Measurements from ENCODE around the gene BTBD9. TPM values are rescaled to one million over a fixed set of nuclear protein-coding genes. Genes with fewer than 3 reads are reported as not detected.

BTBD9 gene
- total RNA-seq: 18.1 and 19.6 TPM in 2 replicates
- long read RNA-seq, partial matches to known transcripts: 0 of 2 reads
- long read RNA-seq, other reads (novel, unspliced or antisense): 2 of 2 reads

- no peaks in the 10 kb centered on the region for H3K9me3 Mint-ChIP-seq (ENCODE audit: unreplicated experiment)
- no peak for TF ChIP-seq CTCF (IDR thresholded peaks at IDR 0.05)
- peak; percentile 93 for DNase-seq (ENCODE audit: extremely low spot score, unreplicated experiment)
- H3K27ac Mint-ChIP-seq (ENCODE audit: unreplicated experiment): peak within 1 kb of the TSS; percentile 94
- peaks cover 20% of the 10 kb centered on the region for H3K4me1 Mint-ChIP-seq (ENCODE audit: unreplicated experiment)
- peak within 1 kb of the TSS; percentile 89 for H3K4me3 Mint-ChIP-seq (ENCODE audit: unreplicated experiment)
- H3K27me3 Mint-ChIP-seq (ENCODE audit: unreplicated experiment): no peaks in the 10 kb centered on the region
- H3K36me3 Mint-ChIP-seq (ENCODE audit: unreplicated experiment): no peaks in the 10 kb centered on the region
Measured at GRCh38 chr6:38639498-38640215, at the start of gene BTBD9. BTBD9 (minus strand) TSS chr6:38639929.

GRCh38 chr6:38688579-38689087 lies 48.9 kb upstream of the BTBD9 start:
- no peaks in the 10 kb centered on the region for H3K9me3 Mint-ChIP-seq (ENCODE audit: unreplicated experiment)
- H3K27me3 Mint-ChIP-seq (ENCODE audit: unreplicated experiment): no peaks in the 10 kb centered on the region
- peaks cover 17% of the 10 kb centered on the region for H3K36me3 Mint-ChIP-seq (ENCODE audit: unreplicated experiment)
- H3K4me3 Mint-ChIP-seq (ENCODE audit: unreplicated experiment): no peak overlapping the region
- no peak for DNase-seq (ENCODE audit: extremely low spot score, unreplicated experiment)
- peaks cover 28% of the 10 kb centered on the region for H3K4me1 Mint-ChIP-seq (ENCODE audit: unreplicated experiment)
- no peak for TF ChIP-seq CTCF (IDR thresholded peaks at IDR 0.05)
- no peak overlapping the region for H3K27ac Mint-ChIP-seq (ENCODE audit: unreplicated experiment)

- Mint-ChIP-seq H3K36me3 (ENCODE audit: unreplicated experiment) (peaks cover 22% of the 10 kb centered on the region), H3K4me3 (ENCODE audit: unreplicated experiment) (no peak overlapping the region), H3K27me3 (ENCODE audit: unreplicated experiment) (no peaks in the 10 kb centered on the region), H3K4me1 (ENCODE audit: unreplicated experiment) (peaks cover 28% of the 10 kb centered on the region), H3K27ac (ENCODE audit: unreplicated experiment) (peak overlapping the region; percentile 21), H3K9me3 (ENCODE audit: unreplicated experiment) (no peaks in the 10 kb centered on the region)
- no peak for DNase-seq (ENCODE audit: extremely low spot score, unreplicated experiment)
- no peak for TF ChIP-seq CTCF (IDR thresholded peaks at IDR 0.05)
Measured at GRCh38 chr6:38687549-38687948, 47.8 kb upstream of the BTBD9 start.

- no peak for TF ChIP-seq CTCF (IDR thresholded peaks at IDR 0.05)
- Mint-ChIP-seq H3K4me1 (ENCODE audit: unreplicated experiment) (peaks cover 28% of the 10 kb centered on the region), H3K9me3 (ENCODE audit: unreplicated experiment) (no peaks in the 10 kb centered on the region), H3K4me3 (ENCODE audit: unreplicated experiment) (no peak overlapping the region), H3K27me3 (ENCODE audit: unreplicated experiment) (no peaks in the 10 kb centered on the region), H3K36me3 (ENCODE audit: unreplicated experiment) (peaks cover 24% of the 10 kb centered on the region), H3K27ac (ENCODE audit: unreplicated experiment) (peak overlapping the region; percentile 21)
- no peak for DNase-seq (ENCODE audit: extremely low spot score, unreplicated experiment)
Measured at GRCh38 chr6:38687043-38687353, 47.3 kb upstream of the BTBD9 start.

GRCh38 chr6:38686270-38687042 lies 46.7 kb upstream of the BTBD9 start:
- H3K4me3 Mint-ChIP-seq (ENCODE audit: unreplicated experiment): no peak overlapping the region
- peaks cover 29% of the 10 kb centered on the region for H3K36me3 Mint-ChIP-seq (ENCODE audit: unreplicated experiment)
- no peak for DNase-seq (ENCODE audit: extremely low spot score, unreplicated experiment)
- H3K27ac Mint-ChIP-seq (ENCODE audit: unreplicated experiment): peak overlapping the region; percentile 68
- H3K4me1 Mint-ChIP-seq (ENCODE audit: unreplicated experiment): peaks cover 28% of the 10 kb centered on the region
- TF ChIP-seq CTCF (IDR thresholded peaks at IDR 0.05): no peak
- no peaks in the 10 kb centered on the region for H3K9me3 Mint-ChIP-seq (ENCODE audit: unreplicated experiment)
- no peaks in the 10 kb centered on the region for H3K27me3 Mint-ChIP-seq (ENCODE audit: unreplicated experiment)

Measured in osteocyte (in vitro differentiated cells).